Cortex of kidney (tissue), 1 donor: ENCODE data around the gene RNF19B.

Source experiments
- DNase-seq: peaks from one replicate; lab custom pipeline; 2025; lab: John Stamatoyannopoulos, UW

Gene RNF19B

GRCh38 chr1:32967888-32968568 is 3.4 kb upstream of the RNF19B start:
- DNase-seq, result no peak

GRCh38 chr1:32966900-32967299 is 2.3 kb upstream of the RNF19B start:
- no peak for DNase-seq

GRCh38 chr1:32965251-32965747 is 690 bp upstream of the RNF19B start:
- no peak for DNase-seq

GRCh38 chr1:32963746-32964460 is 706 bp downstream of the RNF19B start:
- peak; percentile 29 for DNase-seq

DNA sequence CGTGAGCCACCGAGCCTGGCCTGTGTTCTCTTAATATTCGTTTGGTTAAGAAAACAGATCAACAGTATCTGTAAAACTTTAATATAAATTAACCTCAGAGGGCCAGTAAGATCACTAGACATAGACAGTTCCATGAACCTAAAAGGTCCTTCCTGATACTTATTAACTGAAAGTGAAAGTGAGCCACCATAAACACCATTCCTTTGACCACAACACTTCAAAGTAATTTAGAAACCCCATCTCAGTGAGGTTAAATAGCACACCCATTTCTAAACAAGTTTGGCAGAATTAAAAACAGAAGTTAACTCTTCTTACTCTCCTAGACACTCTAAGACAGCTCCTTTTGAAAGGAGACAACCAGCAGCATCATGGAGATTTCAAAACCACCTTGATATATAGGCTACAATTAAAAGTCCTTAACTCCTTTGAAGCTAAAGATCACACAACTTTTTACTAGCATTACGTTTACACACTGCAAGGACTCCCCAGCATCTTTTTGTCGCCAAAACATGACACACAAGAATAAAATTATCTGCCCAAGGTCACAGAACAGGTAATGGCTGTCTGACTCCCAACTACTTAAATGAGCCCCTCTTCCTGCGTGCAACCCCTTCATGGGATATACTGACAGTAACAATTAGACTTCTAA is 2.2 kb downstream of the RNF19B start:
- DNase-seq, result no peak

- DNase-seq, result no peak
Observed at GRCh38 chr1:32960819-32961355, 3.7 kb downstream of the RNF19B start.

GRCh38 chr1:32960342-32960741 is 4.3 kb downstream of the RNF19B start:
- no peak for DNase-seq

- DNase-seq, result no peak
Observed at GRCh38 chr1:32958827-32959226, 5.8 kb downstream of the RNF19B start.

- no peak for DNase-seq
Observed at GRCh38 chr1:32957017-32957416, 7.6 kb downstream of the RNF19B start.

- DNase-seq, result no peak
Observed at GRCh38 chr1:32954168-32954567, 10.4 kb downstream of the RNF19B start.

- DNase-seq, result no peak
Observed at GRCh38 chr1:32953495-32953894, 11.1 kb downstream of the RNF19B start.

- no peak for DNase-seq
Observed at GRCh38 chr1:32949519-32949918, 15.1 kb downstream of the RNF19B start.

DNA sequence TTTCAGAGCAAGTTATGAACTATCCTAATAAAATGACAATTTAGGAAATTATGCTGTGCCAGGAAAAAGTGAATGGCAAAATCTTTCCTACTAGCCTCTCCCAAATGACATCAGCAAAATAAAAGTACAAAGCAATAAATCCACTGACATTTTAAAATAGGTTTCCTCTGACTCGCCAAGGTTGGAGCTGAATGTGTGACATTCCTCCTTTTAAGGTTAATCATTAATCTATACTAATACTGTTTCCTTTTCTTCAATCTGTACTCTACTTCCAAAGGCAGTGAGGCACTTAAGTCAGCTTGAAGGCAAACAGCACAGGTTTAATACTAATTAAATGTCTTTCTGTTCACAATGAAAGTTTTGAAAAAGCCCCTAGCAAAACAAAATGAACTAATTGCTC is 15.7 kb downstream of the RNF19B start:
- DNase-seq, result no peak

DNA sequence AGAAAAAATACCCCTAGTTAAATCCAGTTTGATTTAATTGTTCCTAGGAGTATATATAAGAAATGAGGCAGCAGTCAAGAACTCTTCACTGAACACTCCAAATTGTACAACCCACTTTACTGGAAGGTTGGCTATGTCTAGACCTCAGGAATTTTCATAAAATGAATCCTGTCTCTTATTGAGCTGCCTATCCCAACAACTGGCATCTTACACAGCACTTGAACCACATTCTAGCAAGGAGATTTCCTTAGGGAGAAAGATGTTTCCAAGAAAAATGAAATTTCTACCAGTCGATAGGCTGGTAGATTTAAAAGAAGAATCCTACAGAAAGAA is 16.3 kb downstream of the RNF19B start:
- no peak for DNase-seq

- DNase-seq, result no peak
Observed at GRCh38 chr1:32947669-32948389, 16.8 kb downstream of the RNF19B start.

GRCh38 chr1:32946413-32946812 is 18.2 kb downstream of the RNF19B start:
- no peak for DNase-seq

DNA sequence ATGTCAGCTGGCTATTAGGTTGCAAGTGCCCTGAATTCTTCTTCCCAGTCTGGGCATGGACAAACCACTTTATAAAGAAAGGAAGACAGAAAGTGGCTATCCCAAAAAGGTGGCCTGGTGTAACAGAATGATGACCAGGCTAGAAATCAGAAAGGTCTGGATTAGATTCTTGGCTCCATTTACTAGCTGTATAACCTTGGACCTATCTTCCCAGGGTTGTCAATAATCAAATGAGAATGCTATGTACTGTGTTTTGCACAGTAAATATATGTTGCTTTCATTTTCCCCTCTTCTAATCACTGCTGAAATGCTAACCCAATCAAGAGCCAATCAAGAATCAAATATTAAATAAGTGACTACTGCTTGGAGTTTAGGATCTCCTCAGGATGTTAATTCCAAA is 20.4 kb downstream of the RNF19B start:
- DNase-seq, result no peak

DNA sequence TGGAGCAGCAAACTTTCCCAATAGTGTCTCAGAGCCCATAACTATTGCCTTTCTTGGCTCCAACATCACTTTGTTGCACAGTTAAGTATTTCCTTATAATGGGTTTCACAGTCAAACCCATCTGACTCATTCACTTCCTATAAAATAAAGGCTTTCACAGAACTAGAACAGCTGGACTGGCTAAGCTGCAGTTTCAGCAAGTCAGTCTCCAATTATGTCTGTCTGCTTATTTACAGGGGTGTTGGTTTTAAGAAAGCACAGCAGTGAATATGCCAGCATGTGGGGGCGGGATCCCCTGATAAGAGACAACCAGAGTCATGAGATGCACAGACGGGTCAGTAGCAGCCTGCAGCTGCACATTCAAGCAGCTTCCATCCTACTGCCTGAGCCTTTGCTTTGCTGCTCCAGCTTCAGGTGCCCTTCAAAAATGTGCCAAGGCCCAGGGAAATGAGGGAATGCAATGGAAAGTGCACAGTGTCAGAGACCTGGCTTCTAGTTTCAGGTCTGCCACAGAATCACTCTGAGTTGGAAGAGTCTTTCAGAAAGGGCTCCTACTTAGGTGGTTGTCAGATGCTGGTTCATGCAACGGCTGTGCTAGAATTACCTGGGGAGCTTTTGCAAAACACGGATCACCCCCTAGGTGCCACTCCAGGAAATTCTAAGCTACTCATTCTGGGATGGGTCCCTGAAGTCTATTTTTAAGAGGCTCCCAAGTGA is 24.8 kb downstream of the RNF19B start:
- no peak for DNase-seq

DNA sequence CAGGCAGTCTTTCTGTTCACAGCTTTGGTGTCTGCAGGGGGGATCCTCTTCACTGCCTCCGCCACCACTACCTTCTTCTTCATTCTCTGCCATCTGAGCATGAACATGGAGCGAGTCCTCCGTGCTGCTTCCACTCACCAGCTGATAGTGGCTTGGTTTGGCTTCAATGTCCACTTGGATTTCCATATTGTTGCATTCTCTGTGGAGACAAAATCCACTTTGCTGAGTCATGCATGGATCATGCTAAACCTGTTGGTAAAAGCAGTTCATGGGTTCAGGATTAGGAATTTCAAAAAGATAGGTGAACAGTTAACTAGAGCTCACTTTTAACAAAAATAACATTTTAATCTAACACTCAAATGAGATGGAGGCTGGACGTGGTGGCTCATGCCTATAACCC is 27.5 kb downstream of the RNF19B start:
- no peak for DNase-seq

GRCh38 chr1:32934535-32934934 is 30.1 kb downstream of the RNF19B start:
- no peak for DNase-seq

- DNase-seq, result no peak
Observed at GRCh38 chr1:32933742-32934322, 30.8 kb downstream of the RNF19B start.
